ENCODE results near the gene SLC5A3. TPM values are rescaled to one million over a fixed set of nuclear protein-coding genes. Genes with fewer than 3 reads are reported as not detected.

Gene SLC5A3
- total and polyA plus RNA-seq, 12 donors, result 2.3 to 63.9 (median 37.4) TPM

DNA sequence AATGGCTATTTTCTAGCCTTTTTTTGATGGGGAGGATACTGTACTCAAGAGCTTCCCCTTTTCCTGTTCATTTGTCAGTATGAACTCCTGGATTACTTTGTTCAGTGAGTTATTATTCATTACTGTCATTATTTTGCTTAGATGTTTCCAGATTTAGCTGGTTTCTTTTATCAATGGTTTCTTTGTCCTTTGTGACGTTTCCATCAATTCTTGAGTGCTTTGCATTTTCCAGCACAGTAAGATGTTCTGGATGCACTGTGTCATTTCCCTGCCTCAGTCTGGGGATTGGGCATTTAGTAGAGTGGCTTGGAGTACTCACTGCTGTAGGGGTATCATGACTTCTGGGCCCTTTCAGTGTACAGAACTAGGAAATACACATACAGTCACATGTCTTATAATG lies 34.2 kb downstream of the SLC5A3 start:
- H3K4me3 ChIP-seq, result no peak overlapping the region
- no peak for DNase-seq
- no peaks in the 10 kb centered on the region for H3K9me3 ChIP-seq (replicated peaks in 1 of 3)
- TF ChIP-seq, protein P1, sequence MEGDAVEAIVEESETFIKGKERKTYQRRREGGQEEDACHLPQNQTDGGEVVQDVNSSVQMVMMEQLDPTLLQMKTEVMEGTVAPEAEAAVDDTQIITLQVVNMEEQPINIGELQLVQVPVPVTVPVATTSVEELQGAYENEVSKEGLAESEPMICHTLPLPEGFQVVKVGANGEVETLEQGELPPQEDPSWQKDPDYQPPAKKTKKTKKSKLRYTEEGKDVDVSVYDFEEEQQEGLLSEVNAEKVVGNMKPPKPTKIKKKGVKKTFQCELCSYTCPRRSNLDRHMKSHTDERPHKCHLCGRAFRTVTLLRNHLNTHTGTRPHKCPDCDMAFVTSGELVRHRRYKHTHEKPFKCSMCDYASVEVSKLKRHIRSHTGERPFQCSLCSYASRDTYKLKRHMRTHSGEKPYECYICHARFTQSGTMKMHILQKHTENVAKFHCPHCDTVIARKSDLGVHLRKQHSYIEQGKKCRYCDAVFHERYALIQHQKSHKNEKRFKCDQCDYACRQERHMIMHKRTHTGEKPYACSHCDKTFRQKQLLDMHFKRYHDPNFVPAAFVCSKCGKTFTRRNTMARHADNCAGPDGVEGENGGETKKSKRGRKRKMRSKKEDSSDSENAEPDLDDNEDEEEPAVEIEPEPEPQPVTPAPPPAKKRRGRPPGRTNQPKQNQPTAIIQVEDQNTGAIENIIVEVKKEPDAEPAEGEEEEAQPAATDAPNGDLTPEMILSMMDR (IDR thresholded peaks at IDR 0.05), result no peak
- no peak for TF ChIP-seq POLR2A (IDR thresholded peaks at IDR 0.05)
- intact Hi-C loops (cut with DNase I), result no loop called here
- 42 to 76% (median 66%) methylated on average over 1 of the region's 1 CpG for WGBS, 4 donors
- no peaks in the 10 kb centered on the region for H3K27me3 ChIP-seq
- no peak overlapping the region for H3K27ac ChIP-seq
- no peaks in the 10 kb centered on the region for H3K36me3 ChIP-seq (replicated peaks in 1 of 2)
- peaks cover 0 to 3% of the 10 kb centered on the region in 2 donors for H3K4me1 ChIP-seq (replicated peaks in 1 of 2)

DNA sequence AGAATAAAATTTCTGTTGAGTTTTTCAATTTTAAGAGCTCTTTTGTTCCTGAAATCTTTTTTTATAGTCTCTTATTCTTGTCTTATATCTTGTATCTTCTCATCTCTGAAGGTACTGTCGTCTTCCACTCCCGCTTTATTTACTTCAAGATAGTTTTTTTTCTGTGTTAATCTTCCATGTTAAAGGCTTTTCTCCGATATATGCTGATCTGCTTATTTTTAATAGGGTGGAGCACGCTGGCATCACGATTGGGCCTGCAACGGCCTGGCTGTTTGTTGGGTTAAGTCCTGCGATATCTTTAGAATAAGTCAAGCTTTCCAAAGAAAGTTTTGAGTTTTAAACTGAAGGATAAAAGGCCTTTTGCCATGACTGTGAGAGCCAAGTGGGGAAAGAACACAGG lies 35.7 kb downstream of the SLC5A3 start:
- Histone ChIP-seq H3K4me1 (replicated peaks in 1 of 2) (peaks cover 6 to 13% of the 10 kb centered on the region in 2 donors), H3K36me3 (replicated peaks in 1 of 2) (no peaks in the 10 kb centered on the region), H3K27ac (no peak overlapping the region), H3K27me3 (no peaks in the 10 kb centered on the region), H3K4me3 (no peak overlapping the region), H3K9me3 (replicated peaks in 1 of 3) (no peaks in the 10 kb centered on the region)
- no peak for TF ChIP-seq POLR2A (IDR thresholded peaks at IDR 0.05)
- no peak for DNase-seq
- intact Hi-C loops (cut with DNase I), result no loop called here
- 96 to 98% (median 97%) methylated on average over 7 of the region's 7 CpGs for WGBS, 4 donors

DNA sequence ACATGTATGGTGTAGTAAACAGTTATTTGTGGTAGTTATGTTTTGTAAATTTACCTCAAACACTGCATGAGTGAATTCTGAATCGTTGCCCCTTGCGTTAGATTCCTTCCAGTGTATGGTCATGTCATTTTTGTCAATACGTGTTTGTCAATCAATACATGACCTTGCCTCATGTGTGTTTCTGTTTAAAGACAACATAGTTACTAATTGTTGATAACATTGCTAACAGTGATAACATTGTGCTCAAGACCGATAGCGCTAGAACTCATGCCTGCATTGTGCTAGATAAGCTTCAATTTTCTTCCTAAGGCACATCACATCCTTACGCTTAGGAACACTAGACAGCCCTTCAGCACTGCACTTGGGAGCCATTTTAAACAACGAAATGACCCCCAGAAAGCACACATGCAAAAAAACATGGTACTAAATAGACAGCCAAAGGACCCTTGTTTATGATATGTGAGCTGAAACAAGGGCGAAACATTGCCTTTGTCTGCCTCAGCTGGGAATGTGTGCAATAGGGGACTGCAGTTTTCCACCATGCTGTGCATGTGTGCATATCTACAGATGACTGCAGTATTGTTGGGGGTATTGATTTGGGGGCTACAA lies 37.3 kb downstream of the SLC5A3 start:
- Histone ChIP-seq H3K27me3 (no peaks in the 10 kb centered on the region), H3K9me3 (replicated peaks in 1 of 3) (no peaks in the 10 kb centered on the region), H3K27ac (no peak overlapping the region), H3K36me3 (replicated peaks in 1 of 2) (no peaks in the 10 kb centered on the region), H3K4me1 (replicated peaks in 1 of 2) (peaks cover 7 to 16% of the 10 kb centered on the region in 2 donors), H3K4me3 (no peak overlapping the region)
- no peak for DNase-seq
- TF ChIP-seq, protein P1 (IDR thresholded peaks at IDR 0.05), result no peak
- no peak for TF ChIP-seq POLR2A (IDR thresholded peaks at IDR 0.05)
- intact Hi-C loops (cut with DNase I), result no loop called here
- WGBS, 4 donors, result 93 to 96% (median 96%) methylated on average over 8 of the region's 8 CpGs

DNA sequence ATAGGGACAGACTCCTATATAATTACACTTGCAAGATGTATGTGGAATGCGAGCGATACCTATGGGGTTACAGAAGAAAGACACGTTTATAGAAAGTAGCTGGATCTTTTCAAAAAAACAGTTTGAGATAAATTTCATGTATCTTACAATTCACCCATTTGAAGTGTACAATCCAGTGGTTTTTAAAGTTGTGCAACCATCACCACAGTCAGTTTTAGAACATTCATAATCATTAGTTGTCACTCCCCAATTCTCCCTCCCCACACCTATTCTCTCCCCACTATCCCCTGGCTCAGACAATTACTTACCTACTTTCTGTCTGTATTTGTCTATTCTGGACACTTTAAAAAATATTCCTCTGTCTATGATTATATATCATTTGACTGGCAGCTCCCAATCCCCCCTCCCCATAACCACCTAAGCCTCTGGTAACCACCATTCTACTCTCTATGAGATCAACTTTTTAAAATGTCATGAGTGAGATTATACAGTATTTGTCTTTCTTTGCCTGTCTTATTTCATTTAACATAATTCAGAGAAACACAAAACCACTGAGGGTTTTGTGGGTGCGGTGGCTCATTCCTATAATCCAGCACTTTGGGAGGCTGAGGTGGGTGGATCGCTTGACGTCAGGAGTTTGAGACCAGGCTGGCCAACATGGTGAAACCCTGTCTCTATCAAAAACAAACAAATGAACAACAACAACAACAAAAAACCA lies 39.1 kb downstream of the SLC5A3 start:
- WGBS, 4 donors, result 92 to 97% (median 95%) methylated on average over 6 of the region's 6 CpGs
- TF ChIP-seq POLR2A (IDR thresholded peaks at IDR 0.05), result no peak
- TF ChIP-seq, protein P1 (IDR thresholded peaks at IDR 0.05), result no peak
- intact Hi-C loops (cut with DNase I), result no loop called here
- H3K4me1 ChIP-seq (replicated peaks in 1 of 2), result peaks cover 7 to 16% of the 10 kb centered on the region in 2 donors
- DNase-seq, result no peak
- no peaks in the 10 kb centered on the region for H3K36me3 ChIP-seq (replicated peaks in 1 of 2)
- no peak overlapping the region for H3K27ac ChIP-seq
- no peaks in the 10 kb centered on the region for H3K9me3 ChIP-seq (replicated peaks in 1 of 3)
- H3K27me3 ChIP-seq, result no peaks in the 10 kb centered on the region
- no peak overlapping the region for H3K4me3 ChIP-seq
